Liver (tissue), 3 donors: Measurements from ENCODE around the gene GLT6D1.

Experiments
- CTCF ChIP-seq: fragments of 150-350 bp; IDR thresholded peaks from 2 replicates; pipeline ENCODE4 v1.5.1; 2017; ENCODE audit warnings: improper control_type of control experiment, low read depth, low read length; ENCODE audit not compliant: missing input control
- HNF4A ChIP-seq, 2 donors: conservative IDR thresholded peaks; 2 replicates each; pipeline ENCODE4 v1.6.1; 2016; ENCODE audit warnings: antibody characterized with exemption in 2 of 2, mild to moderate bottlenecking in 2 of 2
- HNF4G ChIP-seq: IDR thresholded peaks from 2 replicates; pipeline ENCODE4 v1.6.1; 2016; ENCODE audit warnings: antibody characterized with exemption
- MAX ChIP-seq: IDR thresholded peaks from 2 replicates; pipeline ENCODE4 v1.6.1; 2016; ENCODE audit warnings: antibody characterized with exemption
- REST ChIP-seq: IDR thresholded peaks from 2 replicates; pipeline ENCODE4 v1.6.1; 2016; ENCODE audit warnings: antibody characterized with exemption, mild to moderate bottlenecking
- SP1 ChIP-seq: IDR thresholded peaks from 2 replicates; pipeline ENCODE4 v1.6.1; 2018; ENCODE audit warnings: antibody characterized with exemption, mild to moderate bottlenecking
- donor health status: healthy.
- donor health status: healthy.

- TF ChIP-seq HNF4G (no peak), CTCF (no peak), MAX (no peak), HNF4A (conservative IDR thresholded peaks at IDR 0.05) (no peak), REST (no peak), SP1 (no peak)
These were observed 30.9 kb downstream of the GLT6D1 start for GRCh38 chr9:135608294-135608998.
